B cell (primary cell): ENCODE data around the gene AP1AR. TPM values are rescaled to one million over a fixed set of nuclear protein-coding genes. Genes with fewer than 3 reads are reported as not detected.

ENCODE experiments used
- ATAC-seq: fragments of 200-7000 bp; cut with Tn5 transposase; one replicate; pipeline ENCODE4 v1.10.0; 2021; ENCODE audit warnings: low read depth, mild to moderate bottlenecking, moderate number of reproducible peaks, moderate library complexity
- CTCF ChIA-PET: fragments of 350-600 bp; sonication (Branson Sonifier 250); formaldehyde crosslinking; loops from one replicate; lab custom pipeline; 2021; ENCODE audit warnings: antibody characterized with exemption, inconsistent platforms; lab: Charles Lee
- POLR2A ChIA-PET: fragments of 350-600 bp; sonication (Branson Sonifier 250); formaldehyde crosslinking; loops from one replicate; lab custom pipeline; 2021; ENCODE audit warnings: antibody characterized with exemption; lab: Charles Lee
- DNase-seq: peaks from one replicate; pipeline ENCODE4 v3.0.0; 2013
- H2AFZ ChIP-seq: 2 replicates; pipeline ENCODE4 v1.6.1; 2012; ENCODE audit warnings: mild to moderate bottlenecking, low read depth, low read length; ENCODE audit not compliant: insufficient read depth, poor library complexity, severe bottlenecking
- H3K27ac ChIP-seq, 2 donors: 1 replicate in 1 of 2; 2 replicates in 1 of 2; pipeline ENCODE4 v1.5.1; 2012 to 2013; ENCODE audit warnings: low read length in 2 of 2, mild to moderate bottlenecking in 2 of 2, moderate library complexity in 1 of 2
- H3K27me3 ChIP-seq, 4 experiments: fragments of 200-600 bp in 1 of 4; sonication (generic) in 1 of 4; replicated peaks in 1 of 4; 1 replicate in 2 of 4; 2 replicates in 2 of 4; pipeline versions ENCODE4 v1.6.1 to v1.7.0; 2013 to 2016; ENCODE audit warnings: low read length in 3 of 4, mild to moderate bottlenecking in 2 of 4, mixed read lengths in 1 of 4, moderate library complexity in 1 of 4; ENCODE audit not compliant: insufficient read depth in 4 of 4, control insufficient read depth in 3 of 4; ENCODE audit errors: control extremely low read depth in 1 of 4
- H3K36me3 ChIP-seq, 2 experiments: replicated peaks in 1 of 2; 1 replicate in 1 of 2; 2 replicates in 1 of 2; pipeline versions ENCODE4 v1.6.1 to v1.7.1; 2013; ENCODE audit warnings: low read length in 1 of 2; ENCODE audit not compliant: insufficient read depth in 2 of 2, control insufficient read depth in 1 of 2; ENCODE audit errors: control extremely low read depth in 1 of 2, extremely low read depth in 1 of 2
- H3K4me1 ChIP-seq, 2 donors: fragments of 200-600 bp in 1 of 2; sonication (generic) in 1 of 2; 1 replicate in 1 of 2; 2 replicates in 1 of 2; pipeline versions ENCODE4 v1.5.1 to v1.6.1; 2013 to 2017; ENCODE audit warnings: low read length in 2 of 2; ENCODE audit not compliant: control insufficient read depth in 2 of 2, insufficient read depth in 2 of 2
- H3K4me2 ChIP-seq: replicated peaks from 2 replicates; pipeline ENCODE3; 2012; ENCODE audit warnings: mild to moderate bottlenecking, low read depth, low read length; ENCODE audit not compliant: poor library complexity, severe bottlenecking
- H3K4me3 ChIP-seq, 5 experiments: fragments of 200-600 bp in 1 of 5; sonication (generic) in 1 of 5; 1 replicate in 3 of 5; 2 replicates in 2 of 5; pipeline versions ENCODE4 v1.5.1 to v1.7.0; 2011 to 2016; ENCODE audit warnings: low read length in 4 of 5, mild to moderate bottlenecking in 4 of 5, low read depth in 2 of 5, control low read depth in 1 of 5, moderate library complexity in 1 of 5; ENCODE audit not compliant: insufficient read depth in 1 of 5; ENCODE audit errors: control extremely low read depth in 1 of 5, extremely low read depth in 1 of 5
- H3K79me2 ChIP-seq: fragments of 200-600 bp; sonication (generic); one replicate; pipeline ENCODE4 v1.6.0; 2016; ENCODE audit warnings: low read length; ENCODE audit not compliant: control insufficient read depth, insufficient read depth
- H3K9ac ChIP-seq: fragments of 200-600 bp; sonication (generic); 2 replicates; pipeline ENCODE4 v1.6.1; 2017; ENCODE audit warnings: mild to moderate bottlenecking, low read length, moderate library complexity
- H3K9me3 ChIP-seq, 3 donors: one replicate each; pipeline versions ENCODE4 v1.6.1 to v1.7.1; 2013; ENCODE audit warnings: low read length in 2 of 3; ENCODE audit not compliant: control insufficient read depth in 2 of 3, insufficient read depth in 1 of 3; ENCODE audit errors: control extremely low read depth in 1 of 3
- H4K20me1 ChIP-seq: 2 replicates; pipeline ENCODE4 v1.6.0; 2012; ENCODE audit warnings: mild to moderate bottlenecking, low read length; ENCODE audit not compliant: insufficient read depth, control insufficient read depth, poor library complexity, severe bottlenecking
- H3K27ac Mint-ChIP-seq: one replicate; pipeline ENCODE4 v1.8.0; 2021; ENCODE audit warnings: mixed read lengths
- H3K27me3 Mint-ChIP-seq: one replicate; pipeline ENCODE4 v1.8.0; 2021; ENCODE audit warnings: mixed read lengths
- H3K4me1 Mint-ChIP-seq: one replicate; pipeline ENCODE4 v1.8.0; 2021; ENCODE audit warnings: mixed read lengths
- H3K4me3 Mint-ChIP-seq: one replicate; pipeline ENCODE4 v1.8.0; 2021; ENCODE audit warnings: mixed read lengths
- H3K9me3 Mint-ChIP-seq: one replicate; pipeline ENCODE4 v1.8.0; 2022; ENCODE audit warnings: mixed read lengths; ENCODE audit not compliant: insufficient read depth
- EZH2 ChIP-seq: IDR thresholded peaks from 2 replicates; pipeline ENCODE4 v1.6.1; 2012; ENCODE audit warnings: borderline replicate concordance, low read depth, mild to moderate bottlenecking, moderate library complexity, low read length; ENCODE audit not compliant: insufficient read depth, poor library complexity, severe bottlenecking
- WGBS: methylation state at CpG from one replicate; pipeline ENCODE4 v1.1.5; 2013; ENCODE audit warnings: missing lambda C conversion rate; ENCODE audit not compliant: insufficient coverage; 5-methylcytosine and 5-hydroxymethylcytosine counted together
- intact Hi-C: fragments of 100-400 bp; cut with micrococcal nuclease; formaldehyde crosslinking; loops from one replicate; pipeline ENCODE4 v1.10.0; 2022
- polyA plus RNA-seq: library from polyadenylated mRNA; depleted of rRNA; stranded (reverse); fragments of >200 nt; gene quantifications from 2 replicates; pipeline ENCODE4 v1.2.3, GENCODE V29; 2012
- total RNA-seq, 2 donors: library from RNA; stranded (reverse); fragments of 120-200 nt in 1 of 2; gene quantifications; 1 replicate in 1 of 2; 2 replicates in 1 of 2; pipeline versions ENCODE4 v1.2.3 to v1.2.4, GENCODE V29; 2013 to 2022
- TF ChIP-seq, protein P1 (sequence below): fragments of 200-600 bp; IDR thresholded peaks from one replicate; pipeline ENCODE4 v1.8.0; 2022; ENCODE audit warnings: antibody characterized with exemption, mild to moderate bottlenecking

AP1AR gene
- total and polyA plus RNA-seq, 2 donors (not counting 1 experiment from before 2014, with no cell fraction given), result 3.4 to 20.3 TPM

DNA sequence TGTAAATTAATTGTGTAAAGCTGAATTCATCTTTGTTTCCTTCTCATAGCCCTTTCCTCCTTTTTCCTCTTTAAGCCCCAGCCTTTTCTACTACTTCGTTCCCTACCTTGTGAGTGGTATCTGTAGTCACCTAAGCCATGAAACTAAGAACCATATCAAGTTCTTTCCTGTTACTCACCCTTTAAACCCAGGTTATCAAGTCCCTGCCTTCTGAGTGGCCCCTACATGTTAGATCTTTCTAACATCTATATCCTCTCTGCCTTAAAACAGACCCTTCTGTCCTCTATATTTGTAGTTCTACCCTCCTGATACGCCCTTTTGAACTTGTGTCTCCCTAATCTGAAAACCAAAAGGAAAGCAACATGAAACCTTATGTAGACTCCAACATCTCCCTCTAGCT lies 7.2 kb downstream of the AP1AR start:
- Histone ChIP-seq H3K4me2 (no peak overlapping the region), H3K27ac (no peak overlapping the region), H3K4me1 (no peaks in the 10 kb centered on the region), H3K79me2 (peaks cover 77% of the 10 kb centered on the region), H3K27me3 (no peaks in the 10 kb centered on the region), H3K9me3 (no peaks in the 10 kb centered on the region), H2AFZ (no peak overlapping the region), H3K4me3 (no peak overlapping the region), H3K36me3 (no peaks in the 10 kb centered on the region), H4K20me1 (peaks cover 10% of the 10 kb centered on the region), H3K9ac (no peak overlapping the region)
- no peak overlapping the region for H3K27ac Mint-ChIP-seq
- CTCF ChIA-PET, result interaction anchor here (0.6 to 1.0 kb wide), 2 partner anchors 11 to 101 kb away, joined by 3 to 4 read pairs; no protein-coding TSS in a partner anchor
- ATAC-seq (no peak), DNase-seq (no peak)
- intact Hi-C loops, result no loop called here
- no peak for TF ChIP-seq EZH2
- TF ChIP-seq, protein P1, sequence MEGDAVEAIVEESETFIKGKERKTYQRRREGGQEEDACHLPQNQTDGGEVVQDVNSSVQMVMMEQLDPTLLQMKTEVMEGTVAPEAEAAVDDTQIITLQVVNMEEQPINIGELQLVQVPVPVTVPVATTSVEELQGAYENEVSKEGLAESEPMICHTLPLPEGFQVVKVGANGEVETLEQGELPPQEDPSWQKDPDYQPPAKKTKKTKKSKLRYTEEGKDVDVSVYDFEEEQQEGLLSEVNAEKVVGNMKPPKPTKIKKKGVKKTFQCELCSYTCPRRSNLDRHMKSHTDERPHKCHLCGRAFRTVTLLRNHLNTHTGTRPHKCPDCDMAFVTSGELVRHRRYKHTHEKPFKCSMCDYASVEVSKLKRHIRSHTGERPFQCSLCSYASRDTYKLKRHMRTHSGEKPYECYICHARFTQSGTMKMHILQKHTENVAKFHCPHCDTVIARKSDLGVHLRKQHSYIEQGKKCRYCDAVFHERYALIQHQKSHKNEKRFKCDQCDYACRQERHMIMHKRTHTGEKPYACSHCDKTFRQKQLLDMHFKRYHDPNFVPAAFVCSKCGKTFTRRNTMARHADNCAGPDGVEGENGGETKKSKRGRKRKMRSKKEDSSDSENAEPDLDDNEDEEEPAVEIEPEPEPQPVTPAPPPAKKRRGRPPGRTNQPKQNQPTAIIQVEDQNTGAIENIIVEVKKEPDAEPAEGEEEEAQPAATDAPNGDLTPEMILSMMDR, result no peak
- H3K4me3 Mint-ChIP-seq, result no peak overlapping the region
- POLR2A ChIA-PET, result no interaction called here
- WGBS, result 95% methylated on average over 2 of the region's 2 CpGs
- peaks cover 4% of the 10 kb centered on the region for H3K4me1 Mint-ChIP-seq
- H3K9me3 Mint-ChIP-seq, result no peaks in the 10 kb centered on the region
- H3K27me3 Mint-ChIP-seq, result no peaks in the 10 kb centered on the region

- H3K4me3 Mint-ChIP-seq, result no peak overlapping the region
- H3K27me3 Mint-ChIP-seq, result no peaks in the 10 kb centered on the region
- Histone ChIP-seq H4K20me1 (peaks cover 5% of the 10 kb centered on the region), H2AFZ (no peak overlapping the region), H3K4me3 (no peak overlapping the region), H3K4me2 (no peak overlapping the region), H3K27me3 (no peaks in the 10 kb centered on the region), H3K4me1 (no peaks in the 10 kb centered on the region), H3K36me3 (peaks cover 0 to 3% of the 10 kb centered on the region in 2 experiments), H3K9me3 (no peaks in the 10 kb centered on the region), H3K9ac (no peak overlapping the region), H3K79me2 (peaks cover 68% of the 10 kb centered on the region), H3K27ac (no peak overlapping the region)
- ChIA-PET CTCF (interaction anchor here (0.9 to 2.1 kb wide), 3 partner anchors 10 to 26 kb away, joined by 3 to 8 read pairs (median 3); no protein-coding TSS in a partner anchor), POLR2A (no interaction called here)
- no CpG with 5 or more reads among the region's 2 CpGs for WGBS
- ATAC-seq (no peak), DNase-seq (no peak)
- TF ChIP-seq EZH2, result no peak
- TF ChIP-seq, protein P1, result no peak
- H3K27ac Mint-ChIP-seq, result no peak overlapping the region
- peaks cover 4% of the 10 kb centered on the region for H3K4me1 Mint-ChIP-seq
- intact Hi-C loops, result no loop called here
- no peaks in the 10 kb centered on the region for H3K9me3 Mint-ChIP-seq
Measured at GRCh38 chr4:112245383-112245782, 13.8 kb downstream of the AP1AR start.
